ENCODE data around the gene SORCS2.

Gene SORCS2

GRCh38 chr4:7491915-7492314 lies 299.6 kb downstream of the SORCS2 start:
- DNase-seq (ENCODE audit: low read depth in 1 of 2, low spot score in 1 of 2): no peak

GRCh38 chr4:7498446-7499200 lies 306.3 kb downstream of the SORCS2 start:
- no peak for DNase-seq (ENCODE audit: low read depth in 1 of 2, low spot score in 1 of 2)

DNA sequence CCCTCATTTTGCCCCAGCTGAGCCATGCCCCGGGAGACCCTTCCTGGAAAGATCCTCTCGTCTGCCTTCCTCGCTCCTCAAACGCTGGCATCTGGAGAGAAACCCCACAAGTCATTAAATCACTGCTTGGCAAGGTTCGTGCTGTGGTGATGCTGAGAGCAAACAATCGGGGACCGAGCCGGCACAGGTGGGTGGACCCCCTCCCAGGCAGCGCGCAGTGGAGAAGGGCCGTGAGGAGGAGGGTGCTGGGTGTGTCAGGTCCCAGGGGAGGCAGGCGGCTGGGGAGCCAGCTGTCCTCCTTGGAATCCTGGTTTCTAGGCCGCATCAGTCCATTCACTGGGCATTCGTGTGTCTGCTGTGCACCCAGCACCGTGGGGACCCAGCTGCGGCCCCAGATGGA lies 307.3 kb downstream of the SORCS2 start:
- no peak for DNase-seq (ENCODE audit: low read depth in 1 of 2, low spot score in 1 of 2)

DNA sequence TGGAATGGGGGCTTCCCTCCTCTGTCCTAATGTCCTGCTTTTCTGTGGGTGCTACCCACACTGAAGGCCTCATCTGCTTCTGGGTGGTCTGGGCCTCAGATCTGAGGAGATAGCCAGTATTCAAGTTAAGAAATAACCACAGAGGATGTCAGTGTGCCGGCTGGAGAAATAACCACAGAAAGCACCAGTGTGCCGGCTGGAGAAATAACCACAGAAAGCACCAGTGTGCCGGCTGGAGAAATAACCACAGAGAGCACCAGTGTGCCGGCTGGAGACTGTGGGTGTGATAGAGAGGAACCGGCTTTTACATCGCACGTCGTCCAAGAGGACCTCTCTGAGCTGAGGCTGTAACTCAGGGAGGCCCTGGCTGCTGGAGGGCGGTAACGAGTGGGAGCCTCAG lies 308.1 kb downstream of the SORCS2 start:
- DNase-seq (ENCODE audit: low read depth in 1 of 2, low spot score in 1 of 2): no peak

DNA sequence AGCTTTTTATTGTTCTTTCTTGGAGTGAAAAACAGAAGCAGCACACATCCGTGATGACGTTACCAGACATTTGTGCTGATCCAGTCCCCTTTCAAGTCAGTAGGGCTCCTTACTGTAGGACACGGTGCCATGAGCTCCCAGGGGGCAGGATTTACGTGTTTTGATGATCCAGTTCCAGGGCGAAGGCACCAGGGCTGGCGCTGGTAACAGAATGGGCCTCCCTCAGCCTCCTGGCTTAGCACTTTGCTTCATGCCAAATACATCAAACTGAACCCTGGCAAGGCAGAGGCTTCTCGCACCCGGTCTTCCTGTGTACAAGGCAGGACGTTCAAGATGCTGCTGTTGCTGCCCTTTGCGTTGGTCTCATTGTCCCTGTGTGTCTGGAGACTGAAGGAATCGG lies 309.0 kb downstream of the SORCS2 start:
- DNase-seq (ENCODE audit: low read depth in 1 of 2, low spot score in 1 of 2): no peak

DNA sequence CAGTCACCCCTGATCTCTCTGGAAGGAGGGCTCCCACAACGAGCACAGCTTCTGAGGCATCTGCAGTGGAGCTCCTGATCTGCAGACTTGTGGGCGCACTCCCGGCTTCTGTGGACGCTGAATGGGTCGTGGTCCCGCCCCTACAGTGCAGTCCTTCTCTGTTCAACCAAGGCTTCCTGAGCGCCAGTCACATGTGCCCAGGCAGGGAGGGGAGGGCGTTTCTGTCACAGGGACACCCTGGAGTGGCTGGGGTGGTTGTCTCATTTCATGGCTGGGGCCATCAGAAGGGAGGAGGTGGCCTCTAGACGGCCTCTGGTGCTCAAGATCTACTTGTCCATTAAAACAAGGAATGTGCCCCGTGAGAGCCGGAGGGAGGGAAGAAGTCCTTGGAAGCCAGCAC lies 309.5 kb downstream of the SORCS2 start:
- DNase-seq (ENCODE audit: low read depth in 1 of 2, low spot score in 1 of 2): no peak

DNA sequence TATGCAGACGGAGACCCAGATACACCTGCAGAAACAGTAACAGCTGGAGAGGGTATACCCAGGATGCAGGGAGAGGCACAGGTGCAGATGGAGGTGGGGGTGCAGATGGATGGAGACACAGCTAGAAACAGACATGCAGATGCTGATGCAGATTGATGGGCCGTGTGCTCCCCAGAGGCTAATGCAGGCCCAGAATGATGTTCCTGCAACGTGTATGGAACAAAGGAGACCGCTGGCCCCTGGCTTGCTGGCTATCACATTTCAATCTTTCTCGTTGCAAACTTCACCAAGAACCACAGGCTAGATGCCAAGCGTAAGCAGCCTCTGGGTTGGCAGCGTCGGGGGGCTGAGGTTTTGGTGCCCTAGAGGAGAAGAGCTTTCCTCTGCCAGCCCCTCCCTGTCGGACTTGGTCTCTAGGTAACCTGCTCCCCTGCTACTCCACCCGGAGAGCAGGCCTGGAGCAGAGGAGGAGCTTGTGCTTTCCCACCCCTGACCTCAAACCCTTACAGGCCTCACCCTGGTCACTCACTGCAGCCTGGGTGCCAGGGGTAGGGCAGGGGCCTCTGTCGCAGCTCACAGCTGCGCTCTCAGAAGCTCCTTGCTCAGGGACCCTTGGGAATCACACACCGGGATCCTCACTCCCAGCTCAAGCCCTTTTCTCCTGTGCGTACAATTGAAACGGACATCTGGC lies 311.4 kb downstream of the SORCS2 start:
- DNase-seq (ENCODE audit: low read depth in 1 of 2, low spot score in 1 of 2): no peak

GRCh38 chr4:7505116-7505900 lies 313.0 kb downstream of the SORCS2 start:
- no peak for DNase-seq (ENCODE audit: low read depth in 1 of 2, low spot score in 1 of 2)

DNA sequence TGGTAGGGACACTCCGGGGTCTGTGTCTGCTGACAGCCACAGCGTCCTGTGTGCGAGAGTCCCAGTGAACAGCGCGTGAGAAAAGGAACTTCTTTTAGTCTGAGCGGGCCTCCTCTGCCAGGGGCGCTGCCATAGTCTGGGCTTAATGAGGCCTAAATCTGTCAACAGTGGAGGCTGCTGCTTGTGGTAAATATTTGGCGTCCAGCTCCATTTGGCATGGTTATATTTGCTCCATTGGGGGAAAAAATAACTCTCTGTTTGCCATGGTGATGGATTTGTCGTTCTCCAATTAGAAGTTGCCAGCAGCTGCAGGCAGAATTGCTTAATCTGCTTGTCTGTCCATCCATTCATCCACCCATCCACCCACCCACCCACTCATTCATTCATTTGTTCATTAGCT lies 313.8 kb downstream of the SORCS2 start:
- DNase-seq (ENCODE audit: low read depth in 1 of 2, low spot score in 1 of 2): no peak

GRCh38 chr4:7506572-7506971 lies 314.2 kb downstream of the SORCS2 start:
- DNase-seq (ENCODE audit: low read depth in 1 of 2, low spot score in 1 of 2): no peak

- DNase-seq (ENCODE audit: low read depth in 1 of 2, low spot score in 1 of 2): no peak
These were observed 315.0 kb downstream of the SORCS2 start for GRCh38 chr4:7507381-7507780.

DNA sequence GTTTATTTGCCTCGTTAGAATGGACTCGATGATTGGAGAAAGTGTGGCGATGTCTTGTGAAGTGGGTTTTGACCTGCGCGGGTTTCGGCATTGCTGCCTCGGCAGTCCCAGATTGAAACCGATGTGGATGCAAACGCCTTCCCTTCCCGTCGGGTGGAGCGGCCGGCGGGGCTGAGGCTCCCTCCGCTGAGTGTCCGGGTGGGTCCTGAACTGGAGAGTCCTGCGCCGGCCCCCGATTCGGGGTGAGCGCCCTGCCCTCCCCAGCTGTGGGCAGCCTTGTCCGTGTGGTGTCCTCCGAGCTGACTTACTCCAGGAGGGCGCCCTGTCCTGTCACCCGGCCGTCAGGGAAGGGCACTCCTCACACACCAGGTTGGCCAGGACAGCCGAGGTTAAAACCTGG lies 317.7 kb downstream of the SORCS2 start:
- DNase-seq (ENCODE audit: low read depth in 1 of 2, low spot score in 1 of 2): no peak

DNA sequence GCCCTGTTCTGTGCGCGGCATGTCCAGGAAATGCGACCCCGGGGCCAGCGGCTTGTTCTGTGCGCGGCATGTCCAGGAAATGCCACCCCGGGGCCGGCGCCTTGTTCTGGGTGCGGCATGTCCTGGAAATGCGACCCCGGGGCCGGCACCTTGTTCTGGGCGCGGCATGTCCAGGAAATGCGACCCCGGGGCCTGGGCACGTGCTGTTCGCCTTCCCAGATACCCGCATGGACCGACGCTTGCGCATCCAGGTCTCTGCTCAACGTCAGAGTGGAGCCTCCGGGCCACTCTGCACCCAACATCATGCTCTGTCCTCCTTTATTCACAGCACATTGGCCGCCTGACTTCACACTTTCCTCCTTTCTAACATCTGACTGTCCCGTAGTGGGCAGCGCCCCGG lies 318.2 kb downstream of the SORCS2 start:
- DNase-seq (ENCODE audit: low read depth in 1 of 2, low spot score in 1 of 2): no peak

- no peak for DNase-seq (ENCODE audit: low read depth in 1 of 2, low spot score in 1 of 2)
These were observed 319.2 kb downstream of the SORCS2 start for GRCh38 chr4:7511525-7511924.

DNA sequence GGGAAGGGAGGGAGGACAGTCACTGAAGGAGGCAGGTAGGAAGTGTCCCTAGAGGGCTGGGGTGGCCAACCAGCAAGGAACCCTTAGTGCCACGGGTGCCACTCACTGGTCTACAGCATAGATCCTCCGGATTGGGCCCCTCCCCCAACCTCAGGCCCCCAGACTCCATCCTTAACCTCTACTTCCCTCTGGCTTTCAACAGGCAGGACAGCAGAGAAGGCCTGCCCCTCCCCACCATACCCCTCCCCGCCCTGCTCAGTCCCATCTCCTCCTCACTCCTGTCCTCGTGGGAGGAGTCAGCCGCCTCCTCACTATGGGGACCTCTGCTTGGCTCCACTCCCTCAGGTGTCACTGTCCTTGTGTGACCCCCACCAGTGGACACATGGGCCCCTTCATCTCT lies 320.1 kb downstream of the SORCS2 start:
- DNase-seq (ENCODE audit: low read depth in 1 of 2, low spot score in 1 of 2): no peak

GRCh38 chr4:7512946-7513345 lies 320.6 kb downstream of the SORCS2 start:
- DNase-seq (ENCODE audit: low read depth in 1 of 2, low spot score in 1 of 2): no peak

DNA sequence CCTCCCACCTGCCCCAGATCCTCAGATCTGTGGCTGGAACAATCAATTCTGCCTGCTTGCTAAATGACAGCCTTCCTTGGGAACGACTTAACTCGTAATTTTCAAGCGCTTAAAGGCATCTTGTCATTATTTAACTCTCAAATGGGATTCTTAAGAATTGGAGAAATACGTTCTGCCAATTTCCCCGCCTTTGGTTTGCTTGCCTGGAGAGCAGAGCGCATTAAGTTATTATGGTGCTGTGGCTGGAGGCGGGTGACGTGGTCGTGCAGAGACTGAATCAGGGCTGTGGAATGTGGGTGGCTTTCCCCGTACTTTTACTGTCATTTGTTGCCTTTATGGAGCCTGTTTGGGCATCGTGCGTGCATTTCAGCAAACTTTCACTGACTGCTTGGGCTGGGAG lies 321.3 kb downstream of the SORCS2 start:
- DNase-seq (ENCODE audit: low read depth in 1 of 2, low spot score in 1 of 2): no peak

DNA sequence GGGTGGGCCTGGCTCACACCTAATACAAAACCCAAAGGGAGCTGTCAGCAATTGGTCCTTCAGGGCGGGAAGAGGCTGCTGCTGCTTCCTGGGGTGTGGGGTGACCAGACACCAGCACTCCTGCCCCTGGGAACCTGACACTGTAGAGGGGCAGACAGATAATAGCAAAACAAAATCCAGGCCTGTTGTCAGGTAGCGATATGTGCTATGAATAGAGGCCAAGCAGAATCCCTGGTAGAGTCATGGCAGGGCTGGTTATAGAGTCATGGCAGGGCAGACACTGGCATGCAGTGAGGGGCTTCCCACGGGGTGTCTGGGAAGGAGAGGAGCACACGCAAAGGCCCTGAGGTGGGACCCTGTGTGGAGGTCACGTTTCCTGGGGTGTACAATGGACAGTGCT lies 321.9 kb downstream of the SORCS2 start:
- DNase-seq (ENCODE audit: low read depth in 1 of 2, low spot score in 1 of 2): no peak

DNA sequence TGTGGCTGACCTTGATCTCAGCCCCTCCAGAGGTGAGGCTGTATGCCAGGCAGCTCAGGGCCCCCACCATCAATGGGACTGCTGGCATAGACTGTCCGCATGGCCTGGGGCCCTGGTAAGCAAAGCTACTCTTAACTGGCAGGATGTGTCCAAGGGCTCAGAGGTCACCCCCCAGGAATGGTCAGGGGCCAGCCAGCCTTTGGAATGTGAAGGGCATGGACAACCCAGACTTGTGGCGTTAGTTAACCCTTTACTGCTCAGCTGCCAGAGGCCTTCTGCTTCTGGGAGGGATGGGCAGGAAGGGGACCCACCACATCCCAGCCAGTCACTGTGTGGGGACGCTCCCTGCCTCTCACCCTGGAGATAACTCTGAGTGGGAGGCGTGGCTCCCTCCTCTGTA lies 322.5 kb downstream of the SORCS2 start:
- no peak for DNase-seq (ENCODE audit: low read depth in 1 of 2, low spot score in 1 of 2)

GRCh38 chr4:7515390-7515902 lies 323.1 kb downstream of the SORCS2 start:
- no peak for DNase-seq (ENCODE audit: low read depth in 1 of 2, low spot score in 1 of 2)

DNA sequence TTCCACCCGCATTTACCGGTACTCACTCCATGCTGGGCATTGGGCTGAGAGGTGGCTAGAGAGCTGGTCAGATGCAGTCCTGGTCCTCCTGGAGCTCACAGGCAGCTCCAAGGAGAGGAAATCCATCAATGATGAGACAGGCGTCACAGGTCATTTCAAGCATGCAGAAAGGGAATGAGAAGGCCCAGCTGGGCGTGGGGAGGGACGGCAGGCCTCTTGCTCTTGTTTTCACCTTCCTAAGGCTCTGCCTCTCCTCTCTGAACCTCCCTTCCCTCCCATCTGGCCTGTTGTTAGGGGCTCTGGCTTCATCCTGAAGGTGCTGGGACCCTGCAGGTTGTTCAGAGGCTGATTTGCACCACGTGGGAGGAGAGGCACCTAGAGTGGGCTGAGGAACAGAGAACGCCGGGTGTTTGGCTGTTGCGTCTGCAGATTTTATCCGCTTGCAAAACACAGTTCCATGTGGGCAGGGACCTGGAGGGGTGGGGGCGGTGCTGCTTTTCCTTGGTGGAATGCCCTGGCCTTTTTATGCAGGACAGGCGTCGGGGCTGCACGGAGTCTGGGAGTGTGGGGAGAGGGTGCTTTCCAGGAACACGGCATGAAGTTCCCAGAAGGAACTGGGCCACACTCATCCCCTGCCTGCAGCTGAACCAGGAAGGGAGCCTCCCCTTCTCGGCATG lies 323.9 kb downstream of the SORCS2 start:
- no peak for DNase-seq (ENCODE audit: low read depth in 1 of 2, low spot score in 1 of 2)
